ENCODE data around the gene POGLUT2. TPM values are rescaled to one million over a fixed set of nuclear protein-coding genes. Genes with fewer than 3 reads are reported as not detected.

The POGLUT2 gene
- total RNA-seq (ENCODE audit: low replicate concordance) = 9.6 and 17.8 TPM in 2 replicates

DNA sequence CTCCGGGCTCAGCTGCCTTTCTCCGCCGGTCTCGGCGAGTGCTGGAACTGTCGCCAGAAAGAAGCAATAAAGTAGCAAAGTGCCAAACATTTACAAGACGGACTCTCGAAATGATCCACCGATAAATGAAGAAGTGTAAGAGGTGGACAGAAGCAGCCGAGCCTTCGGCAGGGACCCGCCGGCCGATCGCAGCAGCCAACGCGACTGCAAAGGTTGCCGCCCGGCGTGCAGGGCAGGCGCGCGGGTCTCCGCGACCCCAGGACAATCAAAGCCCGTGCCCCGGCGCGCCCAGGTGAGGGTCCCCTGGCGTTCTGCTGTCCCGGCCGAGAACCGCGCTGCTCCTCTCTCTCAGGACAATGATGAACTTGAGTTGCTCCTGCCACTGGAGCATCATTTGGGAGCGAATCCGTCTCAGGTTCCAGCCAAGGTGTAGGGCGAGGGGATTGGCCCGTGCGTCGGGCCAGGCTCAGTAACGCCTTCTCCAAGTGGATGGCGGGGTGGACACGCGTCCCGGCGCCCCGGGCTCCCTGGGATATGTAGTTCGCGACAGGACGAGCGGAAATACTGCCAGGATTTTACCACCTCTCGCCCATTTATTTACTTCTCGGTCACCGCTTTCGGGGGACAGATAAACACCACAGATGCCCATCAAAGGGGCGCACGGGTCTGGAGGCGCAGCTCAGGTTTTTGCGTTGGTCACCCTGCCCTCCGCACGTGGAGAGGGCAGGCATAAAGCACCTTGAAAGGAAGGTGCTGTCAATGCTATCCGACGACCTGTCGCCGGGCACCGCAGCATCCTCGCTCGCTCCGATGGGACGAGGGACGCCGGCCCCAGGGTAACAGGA, at the start of gene POGLUT2, which contains the start of gene BIVM:
TSS of gene POGLUT2 (minus strand) at position 396 of the 845 bp plus-strand sequence. CDS start at position 90, 306 bp downstream.
TSS of gene BIVM (plus strand) at position 539 of the 845 bp plus-strand sequence. CDS start 8,149 bp downstream, outside the sequence.
- H3K4me3 ChIP-seq (ENCODE audit: low read depth, low read length) = peak within 1 kb of the TSS; percentile 94
- TF ChIP-seq, protein P1, sequence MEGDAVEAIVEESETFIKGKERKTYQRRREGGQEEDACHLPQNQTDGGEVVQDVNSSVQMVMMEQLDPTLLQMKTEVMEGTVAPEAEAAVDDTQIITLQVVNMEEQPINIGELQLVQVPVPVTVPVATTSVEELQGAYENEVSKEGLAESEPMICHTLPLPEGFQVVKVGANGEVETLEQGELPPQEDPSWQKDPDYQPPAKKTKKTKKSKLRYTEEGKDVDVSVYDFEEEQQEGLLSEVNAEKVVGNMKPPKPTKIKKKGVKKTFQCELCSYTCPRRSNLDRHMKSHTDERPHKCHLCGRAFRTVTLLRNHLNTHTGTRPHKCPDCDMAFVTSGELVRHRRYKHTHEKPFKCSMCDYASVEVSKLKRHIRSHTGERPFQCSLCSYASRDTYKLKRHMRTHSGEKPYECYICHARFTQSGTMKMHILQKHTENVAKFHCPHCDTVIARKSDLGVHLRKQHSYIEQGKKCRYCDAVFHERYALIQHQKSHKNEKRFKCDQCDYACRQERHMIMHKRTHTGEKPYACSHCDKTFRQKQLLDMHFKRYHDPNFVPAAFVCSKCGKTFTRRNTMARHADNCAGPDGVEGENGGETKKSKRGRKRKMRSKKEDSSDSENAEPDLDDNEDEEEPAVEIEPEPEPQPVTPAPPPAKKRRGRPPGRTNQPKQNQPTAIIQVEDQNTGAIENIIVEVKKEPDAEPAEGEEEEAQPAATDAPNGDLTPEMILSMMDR (IDR thresholded peaks at IDR 0.05; ENCODE audit: insufficient read depth, low read length) = no peak
- peak; percentile 89 for DNase-seq (ENCODE audit: low read depth)

DNA sequence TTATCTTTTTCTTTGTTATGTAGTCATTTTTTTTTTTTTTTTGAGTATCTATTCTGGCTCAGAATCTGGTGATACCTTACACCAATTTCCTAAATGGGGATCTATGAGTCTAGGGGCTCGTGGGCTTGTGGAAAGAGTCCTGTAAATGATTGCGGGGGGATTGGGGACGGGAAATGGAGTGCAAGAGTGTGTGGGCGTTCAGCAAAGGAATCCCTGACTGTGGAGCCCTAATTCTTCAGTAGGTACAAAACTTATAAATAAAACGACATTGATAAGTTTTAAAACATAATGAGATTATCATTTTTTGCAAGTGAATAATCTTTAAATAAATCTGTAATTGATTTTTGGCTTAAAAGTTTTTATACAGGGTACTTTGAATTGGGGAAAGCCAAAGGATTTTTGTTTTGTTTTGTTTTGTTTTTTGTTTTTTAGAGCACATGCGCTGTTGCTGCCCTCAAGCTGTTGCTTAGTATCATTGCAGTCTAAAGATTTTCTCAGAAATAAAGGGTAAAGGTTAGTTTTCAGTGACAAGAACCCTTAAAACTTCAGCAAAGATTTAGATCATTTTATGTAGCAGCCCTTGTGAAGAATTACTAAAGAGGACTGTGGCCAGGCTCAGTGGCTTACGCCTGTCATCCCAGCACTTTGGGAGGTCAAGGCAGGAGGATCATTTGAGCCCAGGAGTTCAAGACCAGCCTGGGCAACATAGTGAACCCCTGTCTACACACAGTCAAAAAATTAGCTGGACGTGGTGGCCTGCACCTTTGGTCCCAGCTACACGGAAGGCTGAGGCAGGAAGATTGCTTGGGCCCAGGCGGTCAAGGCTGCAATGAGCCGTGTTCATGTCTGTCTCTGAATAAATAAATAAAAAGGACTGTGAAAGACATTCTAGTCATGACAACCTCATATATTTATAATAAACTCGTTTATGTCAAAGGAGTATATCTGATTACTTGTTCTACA, 48.8 kb upstream of the POGLUT2 start:
- H3K4me3 ChIP-seq (ENCODE audit: low read depth, low read length) = peak overlapping the region; percentile 98
- DNase-seq (ENCODE audit: low read depth) = peak; percentile 73
- TF ChIP-seq, protein P1 (IDR thresholded peaks at IDR 0.05; ENCODE audit: insufficient read depth, low read length) = peak; percentile 78

DNA sequence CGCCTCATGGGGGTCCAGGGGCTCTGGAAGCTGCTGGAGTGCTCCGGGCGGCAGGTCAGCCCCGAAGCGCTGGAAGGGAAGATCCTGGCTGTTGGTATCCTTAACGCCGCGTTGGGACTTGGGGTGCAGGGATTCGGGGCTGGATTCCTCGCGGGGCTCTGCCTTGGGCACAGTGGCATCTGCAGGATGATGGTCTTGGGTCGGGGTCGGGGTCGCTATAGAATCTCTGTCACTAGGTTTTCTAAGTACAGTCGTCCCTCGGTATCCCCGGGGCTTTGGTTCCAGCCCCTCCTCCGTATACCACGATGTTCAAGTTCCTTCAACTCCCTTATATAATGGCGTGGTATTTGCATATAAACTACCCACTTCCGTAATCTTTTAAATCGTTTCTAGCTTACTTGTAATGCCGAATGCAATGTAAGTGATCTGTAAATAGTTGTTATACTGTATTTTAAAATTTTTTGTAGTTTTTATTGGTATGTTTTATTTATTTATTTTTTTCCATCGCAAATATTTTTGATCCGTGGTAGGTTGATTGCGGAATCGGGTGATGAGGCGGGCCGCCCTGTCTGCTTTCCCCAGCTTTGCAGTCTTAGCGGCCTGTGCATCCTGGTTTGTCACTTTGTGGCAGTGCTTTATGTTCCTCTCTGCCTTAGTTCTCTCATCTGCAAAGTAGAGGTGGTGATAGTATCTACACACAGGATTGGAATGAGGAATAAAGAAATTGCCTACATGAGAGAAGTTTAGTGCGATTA, 47.7 kb upstream of the POGLUT2 start:
- TF ChIP-seq, protein P1 (IDR thresholded peaks at IDR 0.05; ENCODE audit: insufficient read depth, low read length) = peak; percentile 6
- peak overlapping the region; percentile 98 for H3K4me3 ChIP-seq (ENCODE audit: low read depth, low read length)
- peak; percentile 54 for DNase-seq (ENCODE audit: low read depth)

DNA sequence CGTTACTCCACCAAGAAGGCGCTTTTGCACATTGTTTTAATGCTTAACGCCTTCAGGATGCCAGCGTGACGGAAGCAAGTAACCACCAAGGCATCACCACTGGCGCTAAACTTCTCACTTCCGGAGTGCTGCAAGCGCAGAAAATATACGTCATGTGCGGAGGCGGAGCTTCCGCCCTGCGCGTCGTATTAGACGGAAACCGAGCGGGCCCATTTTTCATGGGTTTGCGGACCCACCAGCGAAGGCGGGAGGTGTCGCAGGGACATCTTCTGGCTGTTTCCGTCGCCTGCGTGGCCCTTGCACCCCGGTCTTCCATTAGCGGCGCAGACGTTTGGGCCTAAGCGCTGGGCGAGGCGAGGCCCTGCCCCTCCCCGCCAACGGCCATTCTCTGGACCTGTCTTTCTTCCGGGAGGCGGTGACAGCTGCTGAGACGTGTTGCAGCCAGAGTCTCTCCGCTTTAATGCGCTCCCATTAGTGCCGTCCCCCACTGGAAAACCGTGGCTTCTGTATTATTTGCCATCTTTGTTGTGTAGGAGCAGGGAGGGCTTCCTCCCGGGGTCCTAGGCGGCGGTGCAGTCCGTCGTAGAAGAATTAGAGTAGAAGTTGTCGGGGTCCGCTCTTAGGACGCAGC, 47.0 kb upstream of the POGLUT2 start, which contains the start of gene ERCC5:
TSS of gene ERCC5 (plus strand) at position 403 of the 631 bp plus-strand sequence. CDS start 235 bp downstream, outside the sequence.
- H3K4me3 ChIP-seq (ENCODE audit: low read depth, low read length) = peak within 1 kb of the TSS; percentile 98
- TF ChIP-seq, protein P1 (IDR thresholded peaks at IDR 0.05; ENCODE audit: insufficient read depth, low read length) = no peak
- peak; percentile 96 for DNase-seq (ENCODE audit: low read depth)

DNA sequence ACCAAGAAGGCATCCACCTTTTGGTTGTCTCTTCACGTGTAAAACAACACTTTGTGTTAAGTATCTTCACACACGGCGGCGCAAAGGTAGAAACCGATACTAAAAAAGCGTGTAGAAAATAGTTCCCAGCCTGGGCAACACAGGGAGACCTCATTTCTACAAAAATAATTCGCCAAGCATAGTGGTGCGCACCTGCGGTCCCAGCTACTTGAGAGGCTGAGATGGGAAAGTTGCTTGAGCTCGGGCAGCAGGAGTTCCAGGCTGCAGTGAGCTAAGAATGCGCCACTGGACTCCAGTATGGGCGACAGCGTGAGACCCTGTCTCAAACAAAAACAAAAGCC, 46.5 kb upstream of the POGLUT2 start:
- peak overlapping the region; percentile 98 for H3K4me3 ChIP-seq (ENCODE audit: low read depth, low read length)
- peak; percentile 8 for DNase-seq (ENCODE audit: low read depth)
- TF ChIP-seq, protein P1 (IDR thresholded peaks at IDR 0.05; ENCODE audit: insufficient read depth, low read length) = no peak
